HCT116 (cell line): ENCODE measurements around the gene PTPDC1. TPM values are rescaled to one million over a fixed set of nuclear protein-coding genes. Genes with fewer than 3 reads are reported as not detected.

Experiments used
- ATAC-seq: fragments of 200-7000 bp; cut with Tn5 transposase; 2 replicates; pipeline ENCODE4 v1.9.1; 2020; ENCODE audit warnings: mild to moderate bottlenecking, moderate library complexity
- BruUV-seq: library from RNA; stranded (reverse); fragments of 400-500 nt; replicated peaks from 2 replicates; lab custom pipeline; 2021; lab: Mats Ljungman, UMichigan
- CTCF ChIA-PET: fragments of 300-600 bp; sonication (Branson Sonifier 250); formaldehyde crosslinking; loops from one replicate; lab custom pipeline; 2021; ENCODE audit warnings: antibody characterized with exemption; lab: Charles Lee
- POLR2A ChIA-PET: fragments of 300-600, 350-600 bp; sonication (Branson Sonifier 250); formaldehyde crosslinking; loops from one replicate; lab custom pipeline; 2021; ENCODE audit warnings: antibody characterized with exemption; lab: Charles Lee
- RAD21 ChIA-PET, 2 experiments: fragments of 300-600 bp; sonication (Branson Sonifier 250); formaldehyde crosslinking; loops; one replicate each; lab custom pipeline; 2023; ENCODE audit warnings: low total read pairs in 2 of 2; ENCODE audit not compliant: uncharacterized antibody in 2 of 2, unreplicated experiment in 2 of 2, low non-redundant PET in 1 of 2; lab: Charles Lee
- DNase-seq: peaks from one replicate; pipeline ENCODE4 v3.0.0-alpha.2; 2010; ENCODE audit warnings: low read depth, low spot score
- H2AFZ ChIP-seq: fragments of 200-600 bp; shearing (Covaris generic), sonication (generic); 2 replicates; pipeline ENCODE4 v1.6.1; 2017; ENCODE audit warnings: low read depth, mixed run types, mixed read lengths, antibody characterized with exemption, low read length; ENCODE audit not compliant: poor library complexity, severe bottlenecking
- H3K27ac ChIP-seq: 2 replicates; pipeline ENCODE4 v1.5.1; 2012; ENCODE audit warnings: low read depth, low read length
- H3K27me3 ChIP-seq: fragments of 200-600 bp; sonication (generic); 2 replicates; pipeline ENCODE4 v1.6.1; 2016; ENCODE audit warnings: mixed run types, low read length, mixed read lengths; ENCODE audit not compliant: insufficient read depth
- H3K36me3 ChIP-seq, 2 experiments: fragments of 200-500 bp in 1 of 2; fragments of 200-600 bp in 1 of 2; sonication (Bioruptor generic) in 1 of 2; sonication (generic) in 1 of 2; 2 replicates each; pipeline versions ENCODE4 v1.5.1 to v1.6.1; 2014 to 2016; ENCODE audit warnings: low read length in 2 of 2, inconsistent platforms in 1 of 2, mixed read lengths in 1 of 2, mixed run types in 1 of 2; ENCODE audit not compliant: insufficient read depth in 2 of 2, control insufficient read depth in 1 of 2
- H3K4me1 ChIP-seq, 2 experiments: fragments of 200-600 bp in 1 of 2; sonication (generic) in 1 of 2; 2 replicates each; pipeline versions ENCODE4 v1.5.1 to v1.6.1; 2012 to 2017; ENCODE audit warnings: low read length in 2 of 2, inconsistent platforms in 1 of 2, mild to moderate bottlenecking in 1 of 2, mixed read lengths in 1 of 2, mixed run types in 1 of 2, moderate library complexity in 1 of 2; ENCODE audit not compliant: insufficient read depth in 2 of 2, control insufficient read depth in 1 of 2
- H3K4me2 ChIP-seq: fragments of 200-600 bp; sonication (generic); 2 replicates; pipeline ENCODE4 v1.6.1; 2017; ENCODE audit warnings: mixed run types, low read length, mixed read lengths
- H3K4me3 ChIP-seq, 2 experiments: fragments of 200-600 bp in 1 of 2; sonication (generic) in 1 of 2; replicated peaks in 1 of 2; 2 replicates each; pipeline ENCODE4 v1.5.1; 2011 to 2016; ENCODE audit warnings: low read length in 2 of 2, control low read depth in 1 of 2, low read depth in 1 of 2, mild to moderate bottlenecking in 1 of 2, mixed read lengths in 1 of 2, mixed run types in 1 of 2
- H3K79me2 ChIP-seq: fragments of 200-600 bp; sonication (generic); 2 replicates; pipeline ENCODE4 v1.6.1; 2017; ENCODE audit warnings: mild to moderate bottlenecking, mixed run types, low read length, moderate library complexity, mixed read lengths; ENCODE audit not compliant: insufficient read depth
- H3K9ac ChIP-seq: fragments of 200-600 bp; sonication (generic); 2 replicates; pipeline ENCODE4 v1.6.1; 2016; ENCODE audit warnings: low read length, mixed read lengths
- H3K9me2 ChIP-seq: fragments of 200-600 bp; sonication (generic), shearing (Covaris generic); 2 replicates; pipeline ENCODE4 v1.6.1; 2017; ENCODE audit warnings: mixed run types, mild to moderate bottlenecking, moderate library complexity; ENCODE audit not compliant: insufficient read depth
- H3K9me3 ChIP-seq, 2 experiments: fragments of 200-500 bp in 1 of 2; fragments of 200-600 bp in 1 of 2; sonication (Bioruptor generic) in 1 of 2; sonication (generic) in 1 of 2; 2 replicates each; pipeline ENCODE4 v1.6.1; 2014 to 2017; ENCODE audit warnings: low read length in 2 of 2, mixed read lengths in 2 of 2, inconsistent platforms in 1 of 2, low read depth in 1 of 2, mild to moderate bottlenecking in 1 of 2, mixed run types in 1 of 2, moderate library complexity in 1 of 2; ENCODE audit not compliant: control insufficient read depth in 1 of 2, insufficient read depth in 1 of 2
- H4K20me1 ChIP-seq: fragments of 200-600 bp; sonication (generic), shearing (Covaris generic); 2 replicates; pipeline ENCODE4 v1.6.1; 2017; ENCODE audit warnings: mixed run types, mild to moderate bottlenecking, moderate library complexity; ENCODE audit not compliant: insufficient read depth
- CBX3 ChIP-seq: IDR thresholded peaks from 2 replicates; pipeline ENCODE4 v1.6.1; 2012; ENCODE audit warnings: low read depth
- CEBPB ChIP-seq: IDR thresholded peaks from 2 replicates; pipeline ENCODE4 v1.6.1; 2012; ENCODE audit warnings: low read depth
- EZH2 ChIP-seq: fragments of 200-600 bp; sonication (generic); IDR thresholded peaks from 2 replicates; pipeline ENCODE4 v1.6.1; 2017; ENCODE audit warnings: antibody characterized with exemption, mixed run types
- EZH2phosphoT487 ChIP-seq: fragments of 200-600 bp; IDR thresholded peaks from 2 replicates; pipeline ENCODE4 v1.6.1; 2018; ENCODE audit warnings: antibody characterized with exemption, borderline replicate concordance
- FOSL1 ChIP-seq: IDR thresholded peaks from 2 replicates; pipeline ENCODE4 v1.6.1; 2012; ENCODE audit warnings: low read depth
- JUND ChIP-seq: IDR thresholded peaks from 2 replicates; pipeline ENCODE4 v1.6.1; 2012
- POLR2AphosphoS5 ChIP-seq: IDR thresholded peaks from 2 replicates; pipeline ENCODE4 v1.6.1; 2011; ENCODE audit warnings: mild to moderate bottlenecking, low read depth, low read length, moderate library complexity
- SIN3A ChIP-seq: IDR thresholded peaks from 2 replicates; pipeline ENCODE4 v1.6.1; 2012; ENCODE audit warnings: low read depth
- SP1 ChIP-seq: IDR thresholded peaks from 2 replicates; pipeline ENCODE4 v1.6.1; 2012; ENCODE audit warnings: low read depth
- SRF ChIP-seq: IDR thresholded peaks from 2 replicates; pipeline ENCODE4 v1.6.1; 2012; ENCODE audit warnings: low read depth
- TCF7L2 ChIP-seq: IDR thresholded peaks from 2 replicates; pipeline ENCODE4 v1.7.0; 2011; ENCODE audit warnings: borderline replicate concordance, inconsistent platforms; ENCODE audit not compliant: insufficient read depth, insufficient read length; ENCODE audit errors: extremely low read depth
- YY1 ChIP-seq: IDR thresholded peaks from 2 replicates; pipeline ENCODE4 v1.6.1; 2011; ENCODE audit warnings: low read length, low read depth, moderate library complexity, mild to moderate bottlenecking; ENCODE audit not compliant: insufficient replicate concordance; ENCODE audit errors: extremely low read depth
- ZFX ChIP-seq: fragments of 450-650 bp; IDR thresholded peaks from 2 replicates; pipeline ENCODE4 v1.6.1; 2017
- ZNF274 ChIP-seq: fragments of 200-500 bp; sonication (Bioruptor generic); IDR thresholded peaks from 2 replicates; pipeline ENCODE4 v1.6.1; 2014; ENCODE audit warnings: mild to moderate bottlenecking, low read depth, low read length, inconsistent platforms
- intact Hi-C: fragments of 100-400 bp; cut with micrococcal nuclease; formaldehyde crosslinking; loops from 2 replicates; pipeline ENCODE4 v1.10.0; 2022
- total RNA-seq: library from RNA; stranded (reverse); gene quantifications from one replicate; pipeline ENCODE4 v1.2.1, GENCODE V29; 2021; ENCODE audit not compliant: unreplicated experiment
- TF ChIP-seq, protein P1 (sequence below): IDR thresholded peaks from 2 replicates; pipeline ENCODE4 v1.6.1; 2012
- TF ChIP-seq, protein P2 (sequence below): IDR thresholded peaks from 2 replicates; pipeline ENCODE4 v1.6.1; 2012

Gene PTPDC1
- total RNA-seq, 1 experiment from 2014 or later: 12.7 TPM

DNA sequence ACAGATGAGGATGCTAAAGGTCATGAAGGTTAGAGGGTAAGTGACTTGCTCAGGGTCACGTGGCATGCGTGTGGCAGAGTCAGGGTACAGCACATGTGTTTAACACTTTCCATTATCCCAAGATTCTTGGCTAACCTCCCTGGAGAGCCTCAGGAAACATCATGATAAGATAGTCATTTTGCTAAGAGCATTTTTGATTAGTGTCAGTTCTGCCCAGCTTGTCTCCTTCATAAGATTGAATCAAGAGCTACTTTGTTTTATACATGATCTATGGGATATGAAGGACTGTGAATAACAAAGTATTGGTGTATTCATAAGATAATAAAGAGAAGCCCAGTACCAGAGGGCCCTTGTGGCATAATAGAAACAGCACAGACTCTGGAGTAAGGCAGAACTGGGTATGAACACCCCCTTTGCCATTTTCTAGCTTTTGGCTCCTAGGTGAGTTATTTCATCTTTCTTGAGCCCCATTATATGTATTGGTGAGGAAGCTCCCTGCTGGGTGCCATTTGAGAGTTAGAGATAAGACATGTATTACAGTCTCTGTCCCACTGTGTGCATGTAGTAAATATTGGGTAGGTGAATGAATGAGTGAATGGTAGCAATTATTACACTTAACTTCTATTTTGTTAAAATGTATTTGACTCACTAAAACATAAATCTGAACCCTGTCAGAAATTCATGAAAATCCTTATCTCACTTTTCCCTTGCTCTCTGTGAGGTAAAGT lies 16.1 kb downstream of the PTPDC1 start:
- intact Hi-C loops: no loop called here
- Histone ChIP-seq H4K20me1 (no peaks in the 10 kb centered on the region), H3K9me2 (no peaks in the 10 kb centered on the region), H3K4me2 (no peak overlapping the region), H3K27me3 (no peaks in the 10 kb centered on the region), H3K27ac (no peak overlapping the region), H3K4me3 (no peak overlapping the region), H2AFZ (no peak overlapping the region), H3K4me1 (peaks cover 27 to 28% of the 10 kb centered on the region in 2 experiments), H3K36me3 (no peaks in the 10 kb centered on the region), H3K9ac (no peak overlapping the region), H3K79me2 (no peaks in the 10 kb centered on the region), H3K9me3 (no peaks in the 10 kb centered on the region)
- DNase-seq (no peak), ATAC-seq (no peak)
- CTCF ChIA-PET: no interaction called here
- BruUV-seq: no TSS peak
- RAD21 ChIA-PET: no interaction called here
- TF ChIP-seq JUND: no peak
- TF ChIP-seq ZNF274: no peak
- TF ChIP-seq FOSL1: no peak
- TF ChIP-seq, protein P1, sequence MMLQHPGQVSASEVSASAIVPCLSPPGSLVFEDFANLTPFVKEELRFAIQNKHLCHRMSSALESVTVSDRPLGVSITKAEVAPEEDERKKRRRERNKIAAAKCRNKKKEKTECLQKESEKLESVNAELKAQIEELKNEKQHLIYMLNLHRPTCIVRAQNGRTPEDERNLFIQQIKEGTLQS: no peak
- TF ChIP-seq, protein P2, sequence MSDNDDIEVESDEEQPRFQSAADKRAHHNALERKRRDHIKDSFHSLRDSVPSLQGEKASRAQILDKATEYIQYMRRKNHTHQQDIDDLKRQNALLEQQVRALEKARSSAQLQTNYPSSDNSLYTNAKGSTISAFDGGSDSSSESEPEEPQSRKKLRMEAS: no peak
- no peak for TF ChIP-seq EZH2
- no peak for TF ChIP-seq SP1
- no peak for TF ChIP-seq ZFX
- no peak for TF ChIP-seq YY1
- TF ChIP-seq SRF: no peak
- no peak for TF ChIP-seq CEBPB
- no peak for TF ChIP-seq POLR2AphosphoS5
- no peak for TF ChIP-seq SIN3A
- TF ChIP-seq EZH2phosphoT487: no peak
- TF ChIP-seq CBX3: no peak
- no peak for TF ChIP-seq TCF7L2
- POLR2A ChIA-PET: no interaction called here
